ENCODE measurements around the gene FAM3D.

FAM3D gene

GRCh38 chr3:58628823-58629562 lies 37.6 kb downstream of the FAM3D start:
- Histone ChIP-seq H3K4me3 (ENCODE audit: low read length) (no peak overlapping the region), H3K9me3 (ENCODE audit: control insufficient read depth, insufficient read depth, low read length) (no peaks in the 10 kb centered on the region), H3K27me3 (ENCODE audit: control insufficient read depth, low read length) (peaks cover 26% of the 10 kb centered on the region), H3K4me1 (ENCODE audit: control insufficient read depth, low read length) (peaks cover 6% of the 10 kb centered on the region), H3K79me2 (ENCODE audit: control insufficient read depth, low read length) (no peaks in the 10 kb centered on the region), H3K27ac (ENCODE audit: low read depth, low read length) (no peak overlapping the region), H3K9me2 (replicated peaks; ENCODE audit: control insufficient read depth, low read length) (no peaks in the 10 kb centered on the region), H3F3A (ENCODE audit: control insufficient read depth, insufficient read depth) (no peaks in the 10 kb centered on the region), H3K4me2 (ENCODE audit: low read length) (no peak overlapping the region), H4K20me1 (ENCODE audit: control insufficient read depth, insufficient read depth, low read depth, low read length) (no peaks in the 10 kb centered on the region), H3K36me3 (ENCODE audit: control insufficient read depth, low read length) (no peaks in the 10 kb centered on the region)
- TF ChIP-seq EZH2phosphoT487 (IDR thresholded peaks at IDR 0.05; ENCODE audit: borderline replicate concordance, low read length) (no peak), CTCF (IDR thresholded peaks at IDR 0.05; ENCODE audit: low read depth, low read length, poor library complexity, severe bottlenecking) (no peak)

GRCh38 chr3:58627941-58628340 lies 38.6 kb downstream of the FAM3D start:
- H3K79me2 ChIP-seq (ENCODE audit: control insufficient read depth, low read length), result no peaks in the 10 kb centered on the region
- H3K27ac ChIP-seq (ENCODE audit: low read depth, low read length), result no peak overlapping the region

GRCh38 chr3:58627570-58627885 lies 39.0 kb downstream of the FAM3D start:
- Histone ChIP-seq H4K20me1 (ENCODE audit: control insufficient read depth, insufficient read depth, low read depth, low read length) (no peaks in the 10 kb centered on the region), H3K27me3 (ENCODE audit: control insufficient read depth, low read length) (peaks cover 14% of the 10 kb centered on the region), H3K27ac (ENCODE audit: low read depth, low read length) (no peak overlapping the region)

More at GRCh38 chr3:58627941-58628340, 38.6 kb downstream of the FAM3D start:
- Histone ChIP-seq H3K27me3 (ENCODE audit: control insufficient read depth, low read length) (peaks cover 17% of the 10 kb centered on the region), H3K9me3 (ENCODE audit: control insufficient read depth, insufficient read depth, low read length) (no peaks in the 10 kb centered on the region), H3K9me2 (replicated peaks; ENCODE audit: control insufficient read depth, low read length) (no peaks in the 10 kb centered on the region), H3K4me3 (ENCODE audit: low read length) (no peak overlapping the region), H4K20me1 (ENCODE audit: control insufficient read depth, insufficient read depth, low read depth, low read length) (no peaks in the 10 kb centered on the region), H3K36me3 (ENCODE audit: control insufficient read depth, low read length) (no peaks in the 10 kb centered on the region), H3K4me1 (ENCODE audit: control insufficient read depth, low read length) (peaks cover 6% of the 10 kb centered on the region), H3F3A (ENCODE audit: control insufficient read depth, insufficient read depth) (no peaks in the 10 kb centered on the region), H3K4me2 (ENCODE audit: low read length) (no peak overlapping the region)
- TF ChIP-seq CTCF (IDR thresholded peaks at IDR 0.05; ENCODE audit: low read depth, low read length, poor library complexity, severe bottlenecking), result no peak
- TF ChIP-seq EZH2phosphoT487 (IDR thresholded peaks at IDR 0.05; ENCODE audit: borderline replicate concordance, low read length), result no peak

More at GRCh38 chr3:58627570-58627885, 39.0 kb downstream of the FAM3D start:
- TF ChIP-seq EZH2phosphoT487 (IDR thresholded peaks at IDR 0.05; ENCODE audit: borderline replicate concordance, low read length), result no peak
- TF ChIP-seq CTCF (IDR thresholded peaks at IDR 0.05; ENCODE audit: low read depth, low read length, poor library complexity, severe bottlenecking), result no peak
- H3K79me2 ChIP-seq (ENCODE audit: control insufficient read depth, low read length), result no peaks in the 10 kb centered on the region
- H3K36me3 ChIP-seq (ENCODE audit: control insufficient read depth, low read length), result no peaks in the 10 kb centered on the region
- no peaks in the 10 kb centered on the region for H3F3A ChIP-seq (ENCODE audit: control insufficient read depth, insufficient read depth)
- H3K9me3 ChIP-seq (ENCODE audit: control insufficient read depth, insufficient read depth, low read length), result no peaks in the 10 kb centered on the region
- H3K4me1 ChIP-seq (ENCODE audit: control insufficient read depth, low read length), result peaks cover 6% of the 10 kb centered on the region
- H3K4me2 ChIP-seq (ENCODE audit: low read length), result no peak overlapping the region
- H3K9me2 ChIP-seq (replicated peaks; ENCODE audit: control insufficient read depth, low read length), result no peaks in the 10 kb centered on the region
- no peak overlapping the region for H3K4me3 ChIP-seq (ENCODE audit: low read length)

Data from DOHH2 (cell line).